Stimulated activated CD8-positive, alpha-beta memory T cell treated with anti-CD3 and anti-CD28 coated beads, Interleukin-4, amount 100 ng/mL, for 4 hours (primary cell): Measurements from ENCODE around the gene ADGRV1.

Experiments
- DNase-seq, 2 donors: peaks; one replicate each; pipeline ENCODE4 v3.0.0-alpha.2; 2020; ENCODE audit warnings: low read depth in 2 of 2, low spot score in 1 of 2

Gene ADGRV1

DNA sequence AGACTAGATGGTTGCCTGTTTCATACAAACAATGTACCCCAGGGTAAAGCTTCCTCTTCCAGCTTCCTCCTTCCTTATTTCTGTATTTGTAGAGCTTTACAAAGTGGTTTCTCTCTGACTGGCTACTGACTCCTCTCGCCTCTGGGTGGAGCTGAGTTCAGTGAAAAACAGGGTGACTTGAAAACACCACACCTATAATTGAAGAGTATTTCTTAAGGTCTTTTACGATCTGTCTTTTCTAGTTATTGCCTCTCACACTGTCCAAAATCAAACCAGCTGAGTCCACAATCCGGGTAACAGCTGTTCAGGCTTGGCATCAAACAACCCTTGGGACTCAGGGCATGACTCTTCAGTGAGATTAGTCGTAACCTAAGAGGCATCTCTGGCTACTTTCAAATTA is 624.2 kb downstream of the ADGRV1 start:
- no peak for DNase-seq

DNA sequence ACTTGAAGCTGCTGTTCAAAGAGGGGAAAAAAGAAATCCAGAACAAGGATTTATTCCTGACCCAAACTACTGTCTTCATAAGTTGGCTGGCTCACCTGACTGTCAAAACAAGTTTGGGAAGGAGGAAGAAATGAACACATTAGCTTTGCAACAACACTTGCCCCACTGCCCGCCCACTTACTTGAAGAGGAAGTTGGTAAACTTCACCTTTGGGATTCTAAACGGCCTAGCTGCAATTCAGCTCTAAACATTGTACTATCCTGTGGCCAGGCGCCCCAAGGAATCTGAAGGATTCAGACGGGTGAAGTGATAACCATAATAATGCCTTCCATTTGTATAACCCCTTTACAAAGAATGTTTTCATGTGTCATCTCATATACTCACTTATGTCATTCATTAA is 625.1 kb downstream of the ADGRV1 start:
- no peak for DNase-seq

DNA sequence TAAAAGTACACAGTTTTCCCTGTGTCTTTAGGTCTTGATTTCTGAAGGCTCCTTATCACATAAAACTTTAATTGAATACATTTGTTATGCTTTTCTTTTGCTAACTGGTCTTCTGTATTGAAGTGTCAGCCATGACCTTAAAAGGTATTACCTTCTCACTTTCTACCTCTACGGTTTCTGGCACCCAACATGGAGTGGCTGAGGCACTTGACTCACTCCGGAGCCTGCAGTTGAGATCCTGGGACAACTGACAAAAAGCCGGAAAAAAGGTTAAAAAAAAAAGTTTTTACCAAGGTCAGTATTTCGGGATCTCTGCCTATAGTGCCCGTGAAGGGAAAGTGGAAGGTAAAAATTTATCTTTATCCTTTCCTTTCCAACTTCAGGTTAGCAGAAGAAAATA is 627.5 kb downstream of the ADGRV1 start:
- DNase-seq = no peak

DNA sequence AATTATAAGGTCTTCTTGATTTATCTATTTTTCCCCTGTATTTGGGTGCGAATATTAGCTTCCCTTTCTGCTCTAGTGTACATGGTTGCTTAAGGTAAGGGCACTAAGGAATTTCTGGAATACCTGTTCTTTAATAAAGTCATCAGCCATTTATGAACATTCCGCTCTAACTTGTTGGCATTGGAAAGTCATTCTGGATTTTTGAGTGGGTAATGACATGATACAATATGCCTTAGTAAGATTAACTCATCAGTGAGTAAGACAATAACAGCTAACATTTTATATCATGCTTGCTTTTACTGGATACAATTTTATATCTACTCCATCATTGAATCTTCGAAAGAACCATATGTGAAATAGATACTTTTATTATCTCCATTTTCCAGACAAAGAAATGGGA is 628.4 kb downstream of the ADGRV1 start:
- no peak for DNase-seq

DNA sequence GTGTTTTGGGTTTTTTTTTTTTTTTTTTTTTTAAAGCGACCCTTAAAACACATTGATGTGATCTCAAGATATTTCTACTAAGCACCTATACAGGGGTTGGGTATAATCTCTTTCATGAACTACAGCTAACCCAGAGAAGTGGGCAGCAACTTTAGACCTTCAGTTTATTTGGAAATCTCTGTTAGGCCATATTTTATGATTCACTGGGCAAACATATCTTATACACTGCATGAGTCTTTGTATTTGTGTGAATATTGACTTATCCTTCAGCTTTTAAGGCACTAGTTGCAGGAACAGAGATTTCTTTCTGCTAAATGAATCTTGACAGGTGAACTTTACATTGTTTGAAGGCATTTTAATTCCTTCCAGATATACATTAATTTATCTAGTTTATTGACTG is 630.2 kb downstream of the ADGRV1 start:
- DNase-seq = no peak

DNA sequence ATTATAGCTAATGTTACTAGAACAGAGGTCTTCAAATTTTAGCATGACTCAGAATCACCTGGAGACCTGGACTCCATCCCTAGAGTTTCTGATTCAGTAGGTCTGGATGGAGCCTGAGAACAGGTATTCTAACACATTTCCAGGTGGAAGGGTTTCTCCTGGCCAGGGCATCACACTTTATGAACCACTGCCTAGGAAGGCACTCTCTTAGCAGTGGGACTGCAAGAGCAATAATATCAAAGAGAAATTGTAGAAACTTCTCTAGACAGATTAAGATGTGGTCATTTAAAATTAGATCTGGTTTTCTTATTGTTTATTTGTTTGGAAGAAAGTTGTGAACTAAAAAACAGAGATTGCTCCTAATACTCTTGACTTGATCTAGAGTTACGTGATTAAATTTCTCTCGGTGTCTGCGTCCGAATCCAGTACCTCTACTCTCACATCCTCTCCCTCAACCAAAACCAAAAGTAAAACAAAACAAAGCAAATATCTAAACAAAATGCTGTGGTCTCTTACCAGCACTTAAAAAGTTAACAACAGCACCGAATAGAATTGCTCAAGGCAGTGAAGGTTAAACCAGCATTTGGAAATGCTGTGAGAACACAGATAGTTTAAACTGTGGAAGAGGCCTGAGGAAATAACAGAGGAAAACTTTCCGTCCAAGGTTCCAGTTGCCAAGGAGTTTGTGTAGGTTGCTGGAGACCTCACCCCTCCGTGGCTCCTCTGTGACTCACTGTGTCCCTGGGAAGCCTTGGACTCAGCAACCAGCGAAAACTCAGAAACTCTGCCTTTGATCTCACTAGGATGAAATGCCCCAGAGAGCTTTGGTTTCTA is 631.1 kb downstream of the ADGRV1 start:
- DNase-seq = no peak

DNA sequence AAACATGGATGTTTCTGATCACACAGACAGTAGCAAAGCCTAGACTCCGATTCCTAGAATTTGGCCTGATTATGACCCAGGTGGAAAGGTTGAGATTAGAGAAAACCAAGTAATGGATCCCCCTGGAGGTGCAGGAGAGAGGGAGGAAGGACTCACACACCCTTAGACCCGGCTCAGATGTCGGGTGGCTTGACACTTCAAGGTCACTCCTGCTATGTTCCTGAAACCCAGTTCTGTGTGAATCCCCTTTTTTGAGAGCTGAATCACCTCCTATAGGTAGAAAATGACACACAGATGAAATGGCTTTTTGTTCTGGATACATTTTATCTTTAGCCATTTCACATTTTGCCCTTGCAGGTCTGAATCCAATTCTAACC is 631.7 kb downstream of the ADGRV1 start:
- no peak for DNase-seq

DNA sequence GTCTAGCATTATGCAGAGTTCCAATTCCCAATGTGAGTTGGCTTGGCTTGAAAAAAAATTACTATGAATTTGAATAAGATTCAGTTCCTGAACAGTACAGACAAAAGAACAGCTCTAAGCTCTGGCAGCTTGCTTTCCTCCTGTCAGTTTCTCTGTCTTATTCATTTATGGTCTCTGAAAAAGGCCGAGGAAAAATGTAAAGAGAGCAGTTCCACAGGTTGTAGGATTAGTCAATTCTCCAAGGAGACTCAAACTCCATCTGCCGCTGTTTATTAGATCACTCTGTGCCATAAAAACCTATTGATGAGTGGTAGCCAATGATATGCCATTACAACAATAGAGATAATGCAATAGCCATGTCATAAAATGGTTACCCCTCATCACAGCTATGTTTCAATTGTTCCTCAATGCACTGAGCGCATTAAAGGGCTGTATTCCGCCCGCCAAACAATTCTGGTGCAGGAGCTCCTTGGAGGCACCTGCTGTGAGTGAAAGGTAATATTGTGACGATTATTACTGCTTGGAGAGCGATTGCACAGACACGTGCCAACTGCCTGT is 636.3 kb downstream of the ADGRV1 start:
- DNase-seq = no peak

DNA sequence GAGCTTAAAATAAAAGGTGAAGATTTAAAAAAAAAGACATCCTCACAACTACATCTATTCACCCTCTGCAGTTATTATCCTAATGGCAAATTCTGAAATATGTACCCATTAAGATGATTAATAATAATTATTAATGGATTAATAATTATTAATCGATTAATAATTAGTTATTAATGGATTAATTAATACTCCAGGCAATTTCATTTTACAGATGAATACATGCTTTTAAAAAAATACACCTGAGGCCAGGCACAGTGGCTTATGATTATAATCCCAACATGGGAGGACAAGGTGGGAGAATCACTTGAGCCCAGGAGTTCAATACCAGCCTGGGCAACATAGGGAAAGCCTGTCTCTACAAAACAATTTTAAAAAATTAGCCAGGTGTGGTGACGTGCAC is 642.1 kb downstream of the ADGRV1 start:
- no peak for DNase-seq

DNA sequence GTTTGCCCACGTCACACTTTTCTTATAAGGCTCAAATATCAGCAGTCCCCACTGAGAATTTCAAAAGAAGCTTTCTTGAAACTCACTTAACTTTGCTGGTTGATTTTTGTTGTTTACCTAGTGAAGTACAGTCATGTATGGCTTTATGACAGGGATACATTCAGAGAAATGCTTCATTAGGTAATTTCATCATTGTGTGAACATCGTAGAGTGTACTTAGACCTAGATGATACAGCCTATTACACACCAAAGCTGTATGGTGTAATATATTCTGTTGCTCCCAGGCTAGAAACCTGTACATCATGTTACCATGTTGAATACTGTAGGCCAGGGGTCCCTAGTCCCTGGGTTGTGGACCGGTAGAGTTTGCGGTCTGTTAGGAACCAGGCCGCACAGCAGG is 647.5 kb downstream of the ADGRV1 start:
- no peak for DNase-seq

DNA sequence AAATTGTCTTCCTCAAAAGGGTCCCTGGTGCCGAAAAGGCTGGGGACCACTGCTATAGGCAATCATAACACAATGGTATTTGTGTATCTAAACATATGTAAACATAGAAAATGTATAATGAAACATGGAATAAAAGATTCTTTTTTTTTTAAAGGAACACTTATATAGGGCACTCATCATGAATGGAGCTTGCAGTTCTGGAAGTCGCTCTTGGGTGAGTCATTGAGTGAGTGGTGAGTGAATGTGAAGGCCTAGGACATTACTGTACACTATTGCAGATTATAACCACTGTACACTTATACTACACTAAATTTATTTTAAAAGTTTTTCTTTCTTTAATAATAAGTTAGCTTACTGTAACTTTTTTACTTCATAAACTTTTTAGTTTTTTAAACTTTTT is 648.1 kb downstream of the ADGRV1 start:
- no peak for DNase-seq

DNA sequence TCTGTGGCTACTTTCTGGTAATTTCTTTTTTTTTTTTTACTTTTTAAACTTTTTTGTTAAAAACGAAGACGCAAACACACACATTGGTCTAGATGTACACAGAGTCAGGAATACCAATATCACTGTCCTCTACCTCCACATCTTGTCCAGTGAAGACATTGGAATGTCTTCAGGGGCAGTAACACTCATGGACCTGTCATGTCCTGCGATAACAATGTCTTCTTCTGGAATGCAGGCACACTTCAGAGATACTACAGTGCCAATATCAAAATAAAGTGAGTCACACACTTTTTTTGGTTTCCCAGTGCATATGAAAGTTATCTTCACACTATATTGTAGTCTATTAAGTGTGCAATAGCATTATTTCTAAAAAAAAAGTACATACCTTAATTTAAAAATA is 648.7 kb downstream of the ADGRV1 start:
- DNase-seq = no peak

DNA sequence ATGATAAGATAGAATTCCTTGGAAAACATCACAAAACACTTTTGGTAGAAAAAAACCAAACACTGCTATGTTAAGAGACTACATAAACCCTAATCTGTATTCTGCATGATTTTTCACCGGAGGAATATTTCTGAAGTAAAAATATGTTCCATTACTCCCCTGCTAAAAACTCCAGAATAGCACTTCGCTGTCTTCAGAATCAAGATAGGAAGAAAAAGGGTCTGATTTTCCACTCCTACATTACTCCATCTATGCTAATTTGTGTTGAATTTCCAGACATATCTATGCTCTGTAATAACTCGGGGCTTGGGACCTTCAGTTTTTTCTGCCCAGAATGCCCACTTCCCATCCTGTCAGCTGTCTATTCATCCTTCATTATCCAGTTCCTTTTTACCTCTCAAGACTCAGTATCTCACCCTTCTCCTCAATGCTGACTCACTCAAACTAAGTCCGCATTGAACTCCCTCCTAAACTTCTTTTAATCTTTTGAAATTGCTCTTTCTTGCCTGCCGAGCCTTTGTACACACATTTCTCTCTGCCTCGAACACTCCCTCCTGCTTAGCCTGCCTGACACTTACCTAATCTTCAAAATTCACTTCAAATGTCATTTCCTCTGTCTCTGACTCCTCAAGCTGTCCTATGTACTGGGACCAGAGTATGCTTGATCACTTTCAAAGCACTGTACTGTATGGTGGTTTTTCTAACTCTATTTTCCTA is 653.6 kb downstream of the ADGRV1 start:
- no peak for DNase-seq

DNA sequence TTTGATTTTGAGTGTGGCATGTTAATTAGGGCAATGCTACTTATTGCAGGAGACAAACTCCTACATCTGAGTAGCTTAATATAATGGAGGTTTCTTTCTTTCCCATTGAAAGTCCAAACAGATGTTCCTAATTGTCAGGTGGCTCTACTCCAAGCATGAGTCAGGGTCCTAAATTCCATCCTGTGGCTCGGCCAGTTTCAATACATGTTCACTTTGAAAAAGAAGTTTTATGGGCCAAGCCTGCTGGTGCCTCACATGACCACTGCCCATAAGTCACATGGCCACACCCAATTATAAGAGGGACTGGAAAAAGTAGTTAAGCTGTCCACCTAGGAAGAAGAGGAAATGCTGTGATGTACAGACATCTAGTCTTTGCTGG is 654.1 kb downstream of the ADGRV1 start:
- no peak for DNase-seq
